Muscle of arm (tissue), 12 donors: ENCODE measurements around the gene L3MBTL4. TPM values are rescaled to one million over a fixed set of nuclear protein-coding genes. Genes with fewer than 3 reads are reported as not detected.
"Not testable (repeated sequence)": the region's sequence is repeated elsewhere in the genome, so short reads cannot be mapped to it uniquely, and the experiment has no call there.

Source experiments
- DNase-seq: peaks from one replicate; pipeline ENCODE4 v3.0.0-alpha.2; 2013
- polyA plus RNA-seq, 12 donors: library from polyadenylated mRNA; unstranded; fragments of 120-200 nt; gene quantifications; one replicate each; pipeline ENCODE4 v1.2.1, GENCODE V29; 2013; ENCODE audit not compliant: insufficient read length in 12 of 12

Gene L3MBTL4
- polyA plus RNA-seq, 12 donors: 1.0 to 4.2 (median 1.6) TPM; not detected in 2

GRCh38 chr18:6406910-6407470 is 7.7 kb downstream of the L3MBTL4 start:
- no peak for DNase-seq

GRCh38 chr18:6406075-6406909 is 8.4 kb downstream of the L3MBTL4 start:
- DNase-seq: no peak

GRCh38 chr18:6405237-6406074 is 9.3 kb downstream of the L3MBTL4 start:
- no peak for DNase-seq

- no peak for DNase-seq
Observed at GRCh38 chr18:6404834-6405233, 9.9 kb downstream of the L3MBTL4 start.

GRCh38 chr18:6401687-6402086 is 13.0 kb downstream of the L3MBTL4 start:
- DNase-seq: no peak

- no peak for DNase-seq
Observed at GRCh38 chr18:6399776-6400175, 14.9 kb downstream of the L3MBTL4 start.

- no peak for DNase-seq
Observed at GRCh38 chr18:6397931-6398566, 16.7 kb downstream of the L3MBTL4 start.

GRCh38 chr18:6396847-6397246 is 17.9 kb downstream of the L3MBTL4 start:
- DNase-seq: no peak

- no peak for DNase-seq
Observed at GRCh38 chr18:6396276-6396675, 18.4 kb downstream of the L3MBTL4 start.

GRCh38 chr18:6389005-6389404 is 25.7 kb downstream of the L3MBTL4 start:
- no peak for DNase-seq

GRCh38 chr18:6382963-6383362 is 31.7 kb downstream of the L3MBTL4 start:
- no peak for DNase-seq

GRCh38 chr18:6377473-6377872 is 37.2 kb downstream of the L3MBTL4 start:
- DNase-seq: not testable (repeated sequence)

- DNase-seq: no peak
Observed at GRCh38 chr18:6376433-6377229, 38.1 kb downstream of the L3MBTL4 start.

- no peak for DNase-seq
Observed at GRCh38 chr18:6374935-6375529, 39.7 kb downstream of the L3MBTL4 start.

- DNase-seq: no peak
Observed at GRCh38 chr18:6374340-6374739, 40.4 kb downstream of the L3MBTL4 start.

- no peak for DNase-seq
Observed at GRCh38 chr18:6373187-6373586, 41.5 kb downstream of the L3MBTL4 start.

GRCh38 chr18:6370886-6371635 is 43.6 kb downstream of the L3MBTL4 start:
- DNase-seq: no peak

- no peak for DNase-seq
Observed at GRCh38 chr18:6370410-6370809, 44.3 kb downstream of the L3MBTL4 start.

- no peak for DNase-seq
Observed at GRCh38 chr18:6368017-6368416, 46.7 kb downstream of the L3MBTL4 start.

- no peak for DNase-seq
Observed at GRCh38 chr18:6367208-6367607, 47.5 kb downstream of the L3MBTL4 start.
